GM23338 (cell line): ENCODE data around the gene BNIP5. TPM values are rescaled to one million over a fixed set of nuclear protein-coding genes. Genes with fewer than 3 reads are reported as not detected.

Experiments used
- ATAC-seq: fragments of 200-7000 bp; cut with Tn5 transposase; 3 replicates; pipeline ENCODE4 v1.9.1; 2020
- DNase-seq: peaks from one replicate; pipeline ENCODE4 v3.0.0-alpha.2; 2015; ENCODE audit warnings: low spot score
- H2AFZ ChIP-seq: fragments of 200-600 bp; sonication (generic); 2 replicates; pipeline ENCODE4 v1.8.0; 2016; ENCODE audit warnings: antibody characterized with exemption, mild to moderate bottlenecking, moderate library complexity
- H3F3A ChIP-seq: fragments of 200-600 bp; sonication (generic); replicated peaks from 2 replicates; pipeline ENCODE4 v1.8.0; 2017; ENCODE audit warnings: antibody characterized with exemption, mixed run types, low read depth
- H3K27ac ChIP-seq: fragments of 200-600 bp; sonication (generic); 2 replicates; pipeline ENCODE4 v1.6.1; 2016; ENCODE audit warnings: low read depth
- H3K27me3 ChIP-seq: fragments of 200-600 bp; sonication (generic); 2 replicates; pipeline ENCODE4 v1.8.0; 2016; ENCODE audit warnings: mild to moderate bottlenecking, mixed run types, moderate library complexity; ENCODE audit not compliant: insufficient read depth
- H3K36me3 ChIP-seq: fragments of 200-600 bp; sonication (generic); 2 replicates; pipeline ENCODE4 v1.8.0; 2016; ENCODE audit warnings: mild to moderate bottlenecking; ENCODE audit not compliant: insufficient read depth
- H3K4me1 ChIP-seq: fragments of 200-600 bp; sonication (generic); 2 replicates; pipeline ENCODE4 v1.8.0; 2016; ENCODE audit warnings: mild to moderate bottlenecking, moderate library complexity; ENCODE audit not compliant: insufficient read depth
- H3K4me2 ChIP-seq: fragments of 200-600 bp; sonication (generic); 2 replicates; pipeline ENCODE4 v1.7.1; 2017; ENCODE audit warnings: mixed run types
- H3K4me3 ChIP-seq: fragments of 200-600 bp; sonication (generic); 2 replicates; pipeline ENCODE4 v1.6.1; 2016; ENCODE audit warnings: mixed run types
- H3K79me2 ChIP-seq: fragments of 200-600 bp; sonication (generic); replicated peaks from 2 replicates; pipeline ENCODE4 v1.8.0; 2017; ENCODE audit warnings: mild to moderate bottlenecking; ENCODE audit not compliant: insufficient read depth
- H3K9me2 ChIP-seq: fragments of 200-600 bp; sonication (generic); 2 replicates; pipeline ENCODE4 v1.8.0; 2017; ENCODE audit not compliant: insufficient read depth
- H4K20me1 ChIP-seq: fragments of 200-600 bp; sonication (generic); replicated peaks from 2 replicates; pipeline ENCODE4 v1.8.0; 2017; ENCODE audit warnings: mild to moderate bottlenecking; ENCODE audit not compliant: insufficient read depth
- H3K27ac Mint-ChIP-seq: 2 replicates; pipeline ENCODE4 v1.8.0; 2020; ENCODE audit warnings: inconsistent platforms, mild to moderate bottlenecking, moderate library complexity, mixed read lengths
- H3K27me3 Mint-ChIP-seq: 3 replicates; pipeline ENCODE4 v1.8.0; 2022; ENCODE audit warnings: low read depth, mild to moderate bottlenecking, moderate library complexity, mixed read lengths, inconsistent platforms; ENCODE audit not compliant: insufficient read depth, poor library complexity
- H3K36me3 Mint-ChIP-seq: 3 replicates; pipeline ENCODE4 v1.8.0; 2021; ENCODE audit warnings: low read depth, mild to moderate bottlenecking, inconsistent platforms, moderate library complexity, mixed read lengths
- H3K4me1 Mint-ChIP-seq: 3 replicates; pipeline ENCODE4 v1.8.0; 2020; ENCODE audit warnings: mild to moderate bottlenecking, inconsistent platforms, mixed read lengths
- H3K4me3 Mint-ChIP-seq: 3 replicates; pipeline ENCODE4 v1.8.0; 2021; ENCODE audit warnings: moderate library complexity, mild to moderate bottlenecking, inconsistent platforms, mixed read lengths
- H3K9me3 Mint-ChIP-seq: 3 replicates; pipeline ENCODE4 v1.8.0; 2020; ENCODE audit warnings: moderate library complexity, mild to moderate bottlenecking, inconsistent platforms, mixed read lengths
- CREB1 ChIP-seq: fragments of 250-450 bp; sonication (Bioruptor Pico); IDR thresholded peaks from 2 replicates; pipeline ENCODE4 v1.5.0; 2020; ENCODE audit warnings: low read depth, mild to moderate bottlenecking, moderate library complexity
- EZH2 ChIP-seq: fragments of 200-600 bp; sonication (generic); IDR thresholded peaks from one replicate; pipeline ENCODE4 v1.8.0; 2017; ENCODE audit warnings: antibody characterized with exemption, mild to moderate bottlenecking, low read depth; ENCODE audit not compliant: unreplicated experiment
- EZH2phosphoT487 ChIP-seq: fragments of 200-600 bp; sonication (generic); IDR thresholded peaks from one replicate; pipeline ENCODE4 v1.8.1; 2018; ENCODE audit warnings: antibody characterized with exemption; ENCODE audit not compliant: unreplicated experiment
- JUNB ChIP-seq: IDR thresholded peaks from one replicate; pipeline ENCODE4 v1.6.1; 2016; ENCODE audit warnings: antibody characterized with exemption; ENCODE audit not compliant: unreplicated experiment
- NANOG ChIP-seq: IDR thresholded peaks from 2 replicates; pipeline ENCODE4 v1.6.1; 2016; ENCODE audit warnings: antibody characterized with exemption, borderline replicate concordance
- POLR2AphosphoS5 ChIP-seq: IDR thresholded peaks from 2 replicates; pipeline ENCODE4 v1.6.1; 2016; ENCODE audit warnings: antibody characterized with exemption, low read depth
- REST ChIP-seq: IDR thresholded peaks from one replicate; pipeline ENCODE4 v1.6.1; 2018; ENCODE audit warnings: antibody characterized with exemption; ENCODE audit not compliant: unreplicated experiment
- STAT1 ChIP-seq: IDR thresholded peaks from one replicate; pipeline ENCODE4 v1.6.1; 2016; ENCODE audit warnings: antibody characterized with exemption; ENCODE audit not compliant: unreplicated experiment
- ZNF114 ChIP-seq: fragments of 250-450 bp; sonication (Bioruptor Pico); IDR thresholded peaks from 2 replicates; pipeline ENCODE4 v1.5.0; 2020; ENCODE audit warnings: mild to moderate bottlenecking, moderate library complexity
- ZNF331 ChIP-seq: fragments of 250-450 bp; sonication (Bioruptor Pico); IDR thresholded peaks from 2 replicates; pipeline ENCODE4 v1.5.0; 2020; ENCODE audit warnings: low read depth, mild to moderate bottlenecking, moderate library complexity
- polyA plus RNA-seq: library from polyadenylated mRNA; unstranded; fragments of >200 nt; fragmentation: Nextera tagmentation; extraction: Ambion mirVana; gene quantifications from 2 replicates; pipeline ENCODE4 v1.2.1, GENCODE V29; 2016
- total RNA-seq: library from RNA; depleted of rRNA; stranded (reverse); fragments of >200 nt; shearing (Covaris generic); gene quantifications from 2 replicates; pipeline ENCODE4 v1.2.3, GENCODE V29; 2014
- TF ChIP-seq, protein P1 (sequence below): IDR thresholded peaks from 2 replicates; pipeline ENCODE4 v1.6.1; 2016; ENCODE audit warnings: antibody characterized with exemption
- TF ChIP-seq, protein P2 (sequence below): fragments of 250-450 bp; sonication (Bioruptor Pico); IDR thresholded peaks from 2 replicates; pipeline ENCODE4 v1.5.0; 2020; ENCODE audit warnings: mild to moderate bottlenecking, moderate library complexity
- TF ChIP-seq, protein P3 (sequence below), 2 experiments: fragments of 200-600 bp in 1 of 2; sonication (generic) in 1 of 2; conservative IDR thresholded peaks; 2 replicates each; pipeline versions ENCODE4 v1.5.1 to v1.6.1; 2016 to 2017; ENCODE audit warnings: antibody characterized with exemption in 2 of 2, low read depth in 2 of 2, mild to moderate bottlenecking in 2 of 2, moderate library complexity in 1 of 2

Gene BNIP5
- total and polyA plus RNA-seq, 2 experiments from 2014 or later: not detected

DNA sequence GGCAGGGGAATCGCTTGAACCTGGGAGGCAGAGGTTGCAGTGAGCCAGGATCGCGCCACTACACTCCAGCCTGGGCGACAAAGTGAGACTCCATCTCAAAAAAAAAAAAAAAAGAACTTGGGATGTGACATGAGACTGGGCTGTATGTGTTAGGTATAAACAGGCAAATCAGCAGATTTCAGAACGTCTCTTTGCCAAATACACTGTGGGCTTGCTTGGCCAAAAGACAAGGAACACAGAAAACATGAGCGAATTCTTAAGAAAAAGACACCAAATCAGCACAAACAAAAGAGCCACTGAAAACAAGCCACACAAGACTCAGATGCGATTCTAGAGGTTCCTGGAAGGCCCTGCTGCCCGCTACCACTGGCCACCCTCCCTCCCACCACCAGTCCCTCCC is 38.3 kb upstream of the BNIP5 start:
- Histone ChIP-seq H3K4me1 (0 out of 2 replicates have a peak, but pooled peaks cover 10% of the 10 kb centered on the region), H3K4me2 (no peak overlapping the region), H3K9me2 (no peaks in the 10 kb centered on the region), H3K79me2 (no peaks in the 10 kb centered on the region), H3K27me3 (no peaks in the 10 kb centered on the region), H3K4me3 (no peak overlapping the region), H3K36me3 (no peaks in the 10 kb centered on the region), H3F3A (no peaks in the 10 kb centered on the region), H4K20me1 (no peaks in the 10 kb centered on the region), H2AFZ (peak overlapping the region; percentile 32; the same call in 1 of the 2 replicates), H3K27ac (no peak overlapping the region)
- Mint-ChIP-seq H3K9me3 (no peaks in the 10 kb centered on the region), H3K27ac (no peak overlapping the region), H3K27me3 (peaks cover 8% of the 10 kb centered on the region), H3K36me3 (peaks cover 4% of the 10 kb centered on the region; the same call in 1 of the 3 replicates), H3K4me3 (no peak overlapping the region), H3K4me1 (peaks cover 21% of the 10 kb centered on the region)
- TF ChIP-seq ZNF114 (CRISPR knock-in tag): no peak
- no peak for TF ChIP-seq JUNB
- TF ChIP-seq EZH2: no peak
- TF ChIP-seq, protein P1, sequence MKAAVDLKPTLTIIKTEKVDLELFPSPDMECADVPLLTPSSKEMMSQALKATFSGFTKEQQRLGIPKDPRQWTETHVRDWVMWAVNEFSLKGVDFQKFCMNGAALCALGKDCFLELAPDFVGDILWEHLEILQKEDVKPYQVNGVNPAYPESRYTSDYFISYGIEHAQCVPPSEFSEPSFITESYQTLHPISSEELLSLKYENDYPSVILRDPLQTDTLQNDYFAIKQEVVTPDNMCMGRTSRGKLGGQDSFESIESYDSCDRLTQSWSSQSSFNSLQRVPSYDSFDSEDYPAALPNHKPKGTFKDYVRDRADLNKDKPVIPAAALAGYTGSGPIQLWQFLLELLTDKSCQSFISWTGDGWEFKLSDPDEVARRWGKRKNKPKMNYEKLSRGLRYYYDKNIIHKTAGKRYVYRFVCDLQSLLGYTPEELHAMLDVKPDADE: no peak
- TF ChIP-seq EZH2phosphoT487: no peak
- TF ChIP-seq REST: no peak
- TF ChIP-seq, protein P2, sequence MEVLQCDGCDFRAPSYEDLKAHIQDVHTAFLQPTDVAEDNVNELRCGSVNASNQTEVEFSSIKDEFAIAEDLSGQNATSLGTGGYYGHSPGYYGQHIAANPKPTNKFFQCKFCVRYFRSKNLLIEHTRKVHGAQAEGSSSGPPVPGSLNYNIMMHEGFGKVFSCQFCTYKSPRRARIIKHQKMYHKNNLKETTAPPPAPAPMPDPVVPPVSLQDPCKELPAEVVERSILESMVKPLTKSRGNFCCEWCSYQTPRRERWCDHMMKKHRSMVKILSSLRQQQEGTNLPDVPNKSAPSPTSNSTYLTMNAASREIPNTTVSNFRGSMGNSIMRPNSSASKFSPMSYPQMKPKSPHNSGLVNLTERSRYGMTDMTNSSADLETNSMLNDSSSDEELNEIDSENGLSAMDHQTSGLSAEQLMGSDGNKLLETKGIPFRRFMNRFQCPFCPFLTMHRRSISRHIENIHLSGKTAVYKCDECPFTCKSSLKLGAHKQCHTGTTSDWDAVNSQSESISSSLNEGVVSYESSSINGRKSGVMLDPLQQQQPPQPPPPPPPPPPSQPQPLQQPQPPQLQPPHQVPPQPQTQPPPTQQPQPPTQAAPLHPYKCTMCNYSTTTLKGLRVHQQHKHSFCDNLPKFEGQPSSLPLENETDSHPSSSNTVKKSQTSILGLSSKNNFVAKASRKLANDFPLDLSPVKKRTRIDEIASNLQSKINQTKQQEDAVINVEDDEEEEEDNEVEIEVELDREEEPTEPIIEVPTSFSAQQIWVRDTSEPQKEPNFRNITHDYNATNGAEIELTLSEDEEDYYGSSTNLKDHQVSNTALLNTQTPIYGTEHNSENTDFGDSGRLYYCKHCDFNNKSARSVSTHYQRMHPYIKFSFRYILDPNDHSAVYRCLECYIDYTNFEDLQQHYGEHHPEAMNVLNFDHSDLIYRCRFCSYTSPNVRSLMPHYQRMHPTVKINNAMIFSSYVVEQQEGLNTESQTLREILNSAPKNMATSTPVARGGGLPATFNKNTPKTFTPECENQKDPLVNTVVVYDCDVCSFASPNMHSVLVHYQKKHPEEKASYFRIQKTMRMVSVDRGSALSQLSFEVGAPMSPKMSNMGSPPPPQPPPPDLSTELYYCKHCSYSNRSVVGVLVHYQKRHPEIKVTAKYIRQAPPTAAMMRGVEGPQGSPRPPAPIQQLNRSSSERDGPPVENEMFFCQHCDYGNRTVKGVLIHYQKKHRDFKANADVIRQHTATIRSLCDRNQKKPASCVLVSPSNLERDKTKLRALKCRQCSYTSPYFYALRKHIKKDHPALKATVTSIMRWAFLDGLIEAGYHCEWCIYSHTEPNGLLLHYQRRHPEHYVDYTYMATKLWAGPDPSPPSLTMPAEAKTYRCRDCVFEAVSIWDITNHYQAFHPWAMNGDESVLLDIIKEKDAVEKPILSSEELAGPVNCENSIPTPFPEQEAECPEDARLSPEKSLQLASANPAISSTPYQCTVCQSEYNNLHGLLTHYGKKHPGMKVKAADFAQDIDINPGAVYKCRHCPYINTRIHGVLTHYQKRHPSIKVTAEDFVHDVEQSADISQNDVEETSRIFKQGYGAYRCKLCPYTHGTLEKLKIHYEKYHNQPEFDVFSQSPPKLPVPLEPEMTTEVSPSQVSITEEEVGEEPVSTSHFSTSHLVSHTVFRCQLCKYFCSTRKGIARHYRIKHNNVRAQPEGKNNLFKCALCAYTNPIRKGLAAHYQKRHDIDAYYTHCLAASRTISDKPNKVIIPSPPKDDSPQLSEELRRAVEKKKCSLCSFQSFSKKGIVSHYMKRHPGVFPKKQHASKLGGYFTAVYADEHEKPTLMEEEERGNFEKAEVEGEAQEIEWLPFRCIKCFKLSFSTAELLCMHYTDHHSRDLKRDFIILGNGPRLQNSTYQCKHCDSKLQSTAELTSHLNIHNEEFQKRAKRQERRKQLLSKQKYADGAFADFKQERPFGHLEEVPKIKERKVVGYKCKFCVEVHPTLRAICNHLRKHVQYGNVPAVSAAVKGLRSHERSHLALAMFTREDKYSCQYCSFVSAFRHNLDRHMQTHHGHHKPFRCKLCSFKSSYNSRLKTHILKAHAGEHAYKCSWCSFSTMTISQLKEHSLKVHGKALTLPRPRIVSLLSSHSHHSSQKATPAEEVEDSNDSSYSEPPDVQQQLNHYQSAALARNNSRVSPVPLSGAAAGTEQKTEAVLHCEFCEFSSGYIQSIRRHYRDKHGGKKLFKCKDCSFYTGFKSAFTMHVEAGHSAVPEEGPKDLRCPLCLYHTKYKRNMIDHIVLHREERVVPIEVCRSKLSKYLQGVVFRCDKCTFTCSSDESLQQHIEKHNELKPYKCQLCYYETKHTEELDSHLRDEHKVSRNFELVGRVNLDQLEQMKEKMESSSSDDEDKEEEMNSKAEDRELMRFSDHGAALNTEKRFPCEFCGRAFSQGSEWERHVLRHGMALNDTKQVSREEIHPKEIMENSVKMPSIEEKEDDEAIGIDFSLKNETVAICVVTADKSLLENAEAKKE (CRISPR knock-in tag): no peak
- no peak for TF ChIP-seq ZNF331 (CRISPR knock-in tag)
- no peak for TF ChIP-seq NANOG
- TF ChIP-seq STAT1: no peak
- no peak for TF ChIP-seq POLR2AphosphoS5
- TF ChIP-seq, protein P3, sequence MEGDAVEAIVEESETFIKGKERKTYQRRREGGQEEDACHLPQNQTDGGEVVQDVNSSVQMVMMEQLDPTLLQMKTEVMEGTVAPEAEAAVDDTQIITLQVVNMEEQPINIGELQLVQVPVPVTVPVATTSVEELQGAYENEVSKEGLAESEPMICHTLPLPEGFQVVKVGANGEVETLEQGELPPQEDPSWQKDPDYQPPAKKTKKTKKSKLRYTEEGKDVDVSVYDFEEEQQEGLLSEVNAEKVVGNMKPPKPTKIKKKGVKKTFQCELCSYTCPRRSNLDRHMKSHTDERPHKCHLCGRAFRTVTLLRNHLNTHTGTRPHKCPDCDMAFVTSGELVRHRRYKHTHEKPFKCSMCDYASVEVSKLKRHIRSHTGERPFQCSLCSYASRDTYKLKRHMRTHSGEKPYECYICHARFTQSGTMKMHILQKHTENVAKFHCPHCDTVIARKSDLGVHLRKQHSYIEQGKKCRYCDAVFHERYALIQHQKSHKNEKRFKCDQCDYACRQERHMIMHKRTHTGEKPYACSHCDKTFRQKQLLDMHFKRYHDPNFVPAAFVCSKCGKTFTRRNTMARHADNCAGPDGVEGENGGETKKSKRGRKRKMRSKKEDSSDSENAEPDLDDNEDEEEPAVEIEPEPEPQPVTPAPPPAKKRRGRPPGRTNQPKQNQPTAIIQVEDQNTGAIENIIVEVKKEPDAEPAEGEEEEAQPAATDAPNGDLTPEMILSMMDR (conservative IDR thresholded peaks at IDR 0.05; ENCODE audit: low read depth in 2 of 2): no peak
- no peak for TF ChIP-seq CREB1 (CRISPR knock-in tag)
- no peak for ATAC-seq
- no peak for DNase-seq
